Stimulated activated CD8-positive, alpha-beta memory T cell treated with anti-CD3 and anti-CD28 coated beads, Interleukin-2, amount 100 ng/mL, for 1 hour (primary cell): ENCODE measurements around the gene SLC18A2.

ENCODE experiments used
- DNase-seq, 2 donors: peaks; one replicate each; pipeline ENCODE4 v3.0.0-alpha.2; 2020; ENCODE audit warnings: low read depth in 2 of 2

Gene SLC18A2

GRCh38 chr10:117237401-117237991 is 3.4 kb upstream of the SLC18A2 start:
- DNase-seq: no peak

- no peak for DNase-seq
These were observed 1.9 kb upstream of the SLC18A2 start for GRCh38 chr10:117239051-117239450.

- DNase-seq: no peak
These were observed 943 bp upstream of the SLC18A2 start for GRCh38 chr10:117239721-117240620.

GRCh38 chr10:117241541-117242462 is 888 bp downstream of the SLC18A2 start:
- DNase-seq: no peak

- DNase-seq: no peak
These were observed 1.5 kb downstream of the SLC18A2 start for GRCh38 chr10:117242463-117242832.

- DNase-seq: no peak
These were observed 6.2 kb downstream of the SLC18A2 start for GRCh38 chr10:117246997-117247671.

GRCh38 chr10:117248750-117249465 is 8.0 kb downstream of the SLC18A2 start:
- DNase-seq: no peak

GRCh38 chr10:117249493-117250093 is 8.7 kb downstream of the SLC18A2 start:
- DNase-seq: no peak

- no peak for DNase-seq
These were observed 9.5 kb downstream of the SLC18A2 start for GRCh38 chr10:117250411-117250810.

GRCh38 chr10:117253908-117254307 is 13.0 kb downstream of the SLC18A2 start:
- DNase-seq: no peak

GRCh38 chr10:117254338-117254737 is 13.4 kb downstream of the SLC18A2 start:
- no peak for DNase-seq

- no peak for DNase-seq
These were observed 14.1 kb downstream of the SLC18A2 start for GRCh38 chr10:117254774-117255735.

- no peak for DNase-seq
These were observed 15.0 kb downstream of the SLC18A2 start for GRCh38 chr10:117255835-117256460.

- DNase-seq: no peak
These were observed 16.0 kb downstream of the SLC18A2 start for GRCh38 chr10:117256910-117257309.

- DNase-seq: no peak
These were observed 16.8 kb downstream of the SLC18A2 start for GRCh38 chr10:117257721-117258120.

GRCh38 chr10:117259279-117259678 is 18.4 kb downstream of the SLC18A2 start:
- no peak for DNase-seq

GRCh38 chr10:117260084-117260483 is 19.2 kb downstream of the SLC18A2 start:
- no peak for DNase-seq

GRCh38 chr10:117261501-117261900 is 20.6 kb downstream of the SLC18A2 start:
- DNase-seq: no peak
